Measurements from ENCODE around the gene CMTR1. TPM values are rescaled to one million over a fixed set of nuclear protein-coding genes. Genes with fewer than 3 reads are reported as not detected.

The CMTR1 gene
- total RNA-seq, 4 donors from 2014 or later = 39.3 to 45.0 (median 40.9) TPM

DNA sequence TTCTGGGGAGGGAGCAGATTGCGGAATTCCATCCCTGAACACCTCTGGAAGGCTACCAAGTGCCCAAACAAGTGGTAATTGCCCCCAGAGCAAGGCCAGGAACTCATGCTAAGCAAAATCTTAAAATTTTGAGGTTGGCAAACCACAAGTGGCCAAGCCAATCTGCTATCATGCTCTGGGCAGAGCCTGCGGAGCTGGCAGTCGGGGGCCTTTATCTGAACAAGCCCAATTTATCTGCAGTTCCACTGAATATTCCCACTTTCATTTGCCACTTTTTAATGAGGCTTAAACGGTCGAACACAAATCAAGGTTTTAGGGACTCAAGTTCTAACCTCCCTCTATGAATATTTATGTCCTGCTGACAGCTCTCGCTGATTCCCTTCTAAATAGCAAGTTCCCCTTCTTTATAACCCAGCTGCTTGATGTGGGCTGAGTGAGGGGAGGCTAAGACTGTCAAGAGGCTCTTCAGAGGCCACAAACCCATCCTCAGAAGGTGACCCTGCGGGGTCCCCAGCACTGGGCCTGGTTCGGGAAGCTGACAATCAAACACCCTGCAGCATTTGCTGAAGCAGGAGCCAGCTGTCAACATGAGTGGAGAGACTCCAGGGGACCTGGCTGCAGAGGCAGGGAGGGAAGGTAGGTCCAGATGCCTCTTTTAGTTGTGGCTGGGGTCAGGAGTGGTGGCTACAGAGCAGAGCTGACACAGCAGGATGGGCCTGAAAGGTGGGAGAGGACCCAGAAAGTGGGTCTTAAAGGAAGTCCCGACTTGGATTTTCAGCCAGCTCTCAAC is 54.8 kb downstream of the CMTR1 start:
- Histone ChIP-seq H3K27ac (no peak overlapping the region), H3K36me3 (peaks cover 0 to 29% (median 0%) of the 10 kb centered on the region in 3 donors), H3K27me3 (no peaks in the 10 kb centered on the region), H3K4me1 (peaks cover 0 to 8% (median 0%) of the 10 kb centered on the region in 4 donors), H3K4me3 (no peak overlapping the region), H3K9me3 (no peaks in the 10 kb centered on the region)
- WGBS, 2 donors = 74 to 75% methylated on average over 9 of the region's 9 CpGs
- DNase-seq (ENCODE audit: low spot score in 2 of 2) = no peak
- TF ChIP-seq, protein P1, sequence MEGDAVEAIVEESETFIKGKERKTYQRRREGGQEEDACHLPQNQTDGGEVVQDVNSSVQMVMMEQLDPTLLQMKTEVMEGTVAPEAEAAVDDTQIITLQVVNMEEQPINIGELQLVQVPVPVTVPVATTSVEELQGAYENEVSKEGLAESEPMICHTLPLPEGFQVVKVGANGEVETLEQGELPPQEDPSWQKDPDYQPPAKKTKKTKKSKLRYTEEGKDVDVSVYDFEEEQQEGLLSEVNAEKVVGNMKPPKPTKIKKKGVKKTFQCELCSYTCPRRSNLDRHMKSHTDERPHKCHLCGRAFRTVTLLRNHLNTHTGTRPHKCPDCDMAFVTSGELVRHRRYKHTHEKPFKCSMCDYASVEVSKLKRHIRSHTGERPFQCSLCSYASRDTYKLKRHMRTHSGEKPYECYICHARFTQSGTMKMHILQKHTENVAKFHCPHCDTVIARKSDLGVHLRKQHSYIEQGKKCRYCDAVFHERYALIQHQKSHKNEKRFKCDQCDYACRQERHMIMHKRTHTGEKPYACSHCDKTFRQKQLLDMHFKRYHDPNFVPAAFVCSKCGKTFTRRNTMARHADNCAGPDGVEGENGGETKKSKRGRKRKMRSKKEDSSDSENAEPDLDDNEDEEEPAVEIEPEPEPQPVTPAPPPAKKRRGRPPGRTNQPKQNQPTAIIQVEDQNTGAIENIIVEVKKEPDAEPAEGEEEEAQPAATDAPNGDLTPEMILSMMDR (IDR thresholded peaks at IDR 0.05) = no peak
- TF ChIP-seq POLR2A (IDR thresholded peaks at IDR 0.05) (no peak), EP300 (IDR thresholded peaks at IDR 0.05) (no peak)

DNA sequence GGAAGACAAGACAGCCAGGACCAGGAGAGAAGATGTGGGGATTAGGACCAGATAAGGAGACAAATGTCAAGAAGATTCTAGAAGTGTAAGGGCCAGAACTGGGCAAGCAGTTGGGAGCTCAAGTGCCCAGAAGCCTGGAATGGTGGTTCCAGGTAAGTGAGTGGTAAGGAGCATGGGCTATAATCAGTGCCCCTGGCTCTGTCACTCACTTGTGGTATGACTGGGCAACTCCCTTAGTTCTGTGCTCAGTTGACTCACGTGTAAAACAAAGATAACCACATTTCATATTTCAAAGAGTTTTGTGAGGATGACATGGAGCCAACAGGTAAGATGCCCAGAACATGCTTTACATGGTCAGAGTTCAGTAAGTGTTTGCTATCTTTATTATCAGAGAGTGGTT is 55.5 kb downstream of the CMTR1 start:
- H3K4me3 ChIP-seq = no peak overlapping the region
- peaks cover 0 to 8% (median 0%) of the 10 kb centered on the region in 4 donors for H3K4me1 ChIP-seq
- no peak for DNase-seq (ENCODE audit: low spot score in 2 of 2)
- TF ChIP-seq, protein P1 (IDR thresholded peaks at IDR 0.05) = no peak
- no peak for TF ChIP-seq EP300 (IDR thresholded peaks at IDR 0.05)
- TF ChIP-seq POLR2A (IDR thresholded peaks at IDR 0.05) = no peak
- no peaks in the 10 kb centered on the region for H3K9me3 ChIP-seq
- H3K36me3 ChIP-seq = peaks cover 0 to 22% (median 0%) of the 10 kb centered on the region in 3 donors
- H3K27me3 ChIP-seq = no peaks in the 10 kb centered on the region
- no peak overlapping the region for H3K27ac ChIP-seq
- 64 to 72% methylated on average over 1 of the region's 1 CpG for WGBS, 2 donors

DNA sequence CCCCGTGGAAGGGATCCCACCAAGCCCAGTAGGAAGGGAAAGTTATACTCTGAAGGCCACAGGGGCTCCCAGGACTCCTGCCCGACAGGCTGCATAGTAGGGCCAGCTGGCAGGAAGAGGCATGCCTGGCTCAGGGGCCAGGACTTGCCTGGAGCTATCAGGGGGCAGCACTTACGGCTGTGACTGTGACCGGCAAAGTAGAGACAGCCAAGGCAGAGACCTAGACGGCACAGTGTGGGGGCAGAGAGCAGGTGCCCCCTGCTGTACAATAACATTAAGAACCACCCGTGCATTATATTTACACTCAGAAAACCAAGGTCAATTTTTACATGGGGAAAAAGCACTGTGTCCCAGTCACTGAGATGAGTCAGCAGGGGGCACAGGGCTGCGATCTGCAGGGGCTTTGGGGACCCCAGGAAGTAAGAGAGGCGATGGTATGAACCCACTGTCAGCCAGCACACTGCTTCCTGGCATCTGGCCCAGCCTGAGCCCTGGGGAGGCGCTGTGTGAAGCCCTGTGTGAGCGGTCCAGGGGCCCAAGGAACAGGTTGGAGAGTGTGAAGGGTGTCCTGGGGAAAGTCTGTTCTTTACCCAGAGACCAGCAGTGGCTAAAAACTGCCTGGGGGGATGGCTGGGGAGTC is 56.8 kb downstream of the CMTR1 start:
- Histone ChIP-seq H3K27ac (no peak overlapping the region), H3K4me1 (peaks cover 0 to 4% (median 0%) of the 10 kb centered on the region in 4 donors), H3K9me3 (no peaks in the 10 kb centered on the region), H3K27me3 (no peaks in the 10 kb centered on the region), H3K4me3 (no peak overlapping the region), H3K36me3 (peaks cover 0 to 13% (median 0%) of the 10 kb centered on the region in 3 donors)
- TF ChIP-seq EP300 (IDR thresholded peaks at IDR 0.05) (no peak), POLR2A (IDR thresholded peaks at IDR 0.05) (no peak)
- TF ChIP-seq, protein P1 (IDR thresholded peaks at IDR 0.05) = no peak
- no peak for DNase-seq (ENCODE audit: low spot score in 2 of 2)
- 40 to 44% methylated on average over 9 to 10 of the region's 10 CpGs for WGBS, 2 donors

DNA sequence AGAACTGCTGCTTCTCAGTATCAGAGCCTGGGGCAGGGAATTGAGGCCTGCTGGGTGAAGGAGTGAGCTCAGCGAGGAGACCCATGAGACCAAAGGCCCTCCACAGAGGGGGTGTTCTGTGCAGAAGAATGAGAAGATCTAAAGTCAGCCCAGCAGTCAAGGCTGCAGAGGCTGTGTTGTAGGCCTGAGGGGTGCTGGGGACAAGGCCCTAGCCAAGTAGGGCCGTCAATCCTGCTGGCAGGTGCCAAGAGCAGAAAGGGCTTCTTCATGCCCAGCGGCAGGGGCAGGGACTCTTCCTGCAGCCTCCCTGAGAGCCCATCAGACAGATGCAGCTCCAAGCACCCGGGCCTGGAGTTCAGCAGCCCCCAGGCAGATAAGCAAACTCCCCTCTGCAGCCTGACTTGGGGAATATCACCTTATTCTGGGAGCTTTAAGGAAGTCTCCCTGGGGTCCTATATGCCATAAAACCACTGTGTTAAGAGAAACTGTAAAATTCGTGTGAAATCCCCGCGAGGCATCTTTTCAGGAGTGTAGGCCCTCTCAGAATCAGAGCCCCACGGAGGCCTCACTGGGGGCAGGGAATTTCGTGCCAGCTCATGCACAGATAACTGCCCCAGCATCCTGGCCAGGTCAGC is 57.6 kb downstream of the CMTR1 start:
- no peak for DNase-seq (ENCODE audit: low spot score in 2 of 2)
- 73% methylated on average over 9 of the region's 9 CpGs for WGBS, 2 donors
- H3K9me3 ChIP-seq = no peaks in the 10 kb centered on the region

More for the DNA sequence above, 57.6 kb downstream of the CMTR1 start:
- H3K27ac ChIP-seq = no peak overlapping the region
- TF ChIP-seq, protein P1 (IDR thresholded peaks at IDR 0.05) = no peak
- TF ChIP-seq POLR2A (IDR thresholded peaks at IDR 0.05) (no peak), EP300 (IDR thresholded peaks at IDR 0.05) (no peak)
- H3K4me3 ChIP-seq = no peak overlapping the region
- no peaks in the 10 kb centered on the region for H3K27me3 ChIP-seq
- peaks cover 0 to 4% (median 0%) of the 10 kb centered on the region in 4 donors for H3K4me1 ChIP-seq
- peaks cover 0 to 6% (median 0%) of the 10 kb centered on the region in 3 donors for H3K36me3 ChIP-seq

All from tibial nerve (tissue), 4 donors.